GM15510 (cell line): Measurements from ENCODE around the gene IMMP2L.

Experiments used
- POLR2A ChIP-seq: IDR thresholded peaks from 3 replicates; pipeline ENCODE4 v1.6.1; 2011; ENCODE audit warnings: borderline replicate concordance; ENCODE audit not compliant: insufficient read length; ENCODE audit errors: extremely low read depth

Gene IMMP2L

DNA sequence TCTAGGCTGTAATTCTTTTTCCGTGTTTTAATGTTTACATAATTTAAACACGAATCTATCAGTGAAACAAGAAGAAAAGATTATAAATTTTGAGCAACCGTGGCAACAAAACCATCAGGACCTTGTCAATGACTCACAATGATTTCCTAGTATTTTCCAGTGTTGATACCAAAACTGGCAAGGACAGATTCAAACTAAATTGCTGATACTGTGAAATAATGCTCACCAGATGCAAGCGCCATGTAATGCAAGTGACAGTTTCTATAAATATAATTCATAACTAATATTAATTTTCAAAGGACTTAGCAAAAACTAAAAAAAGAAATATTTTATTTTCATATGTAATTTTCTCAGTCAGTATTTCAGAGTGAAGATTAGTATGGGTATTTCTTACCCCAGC lies 267.8 kb downstream of the IMMP2L start:
- TF ChIP-seq POLR2A = no peak

DNA sequence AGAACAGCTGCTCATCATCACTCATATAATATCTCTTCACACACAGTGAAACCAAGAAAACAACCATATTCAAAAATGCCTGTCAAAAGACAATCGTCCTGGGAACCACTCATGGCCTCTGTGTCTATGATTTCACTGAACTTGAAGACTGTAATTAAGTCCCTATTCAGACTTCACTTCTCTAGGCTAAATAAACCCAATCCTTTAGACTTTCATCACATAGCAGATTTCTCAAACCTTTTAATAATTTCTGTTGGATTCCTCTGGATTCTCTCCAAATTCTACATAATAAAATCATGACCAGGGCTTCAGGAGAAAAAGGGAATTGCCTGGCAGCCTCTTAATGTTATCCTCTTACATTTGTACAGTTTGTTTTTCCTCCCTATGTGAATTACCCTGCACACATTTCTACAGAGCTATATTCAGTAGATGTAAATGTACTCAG lies 270.2 kb downstream of the IMMP2L start:
- no peak for TF ChIP-seq POLR2A

DNA sequence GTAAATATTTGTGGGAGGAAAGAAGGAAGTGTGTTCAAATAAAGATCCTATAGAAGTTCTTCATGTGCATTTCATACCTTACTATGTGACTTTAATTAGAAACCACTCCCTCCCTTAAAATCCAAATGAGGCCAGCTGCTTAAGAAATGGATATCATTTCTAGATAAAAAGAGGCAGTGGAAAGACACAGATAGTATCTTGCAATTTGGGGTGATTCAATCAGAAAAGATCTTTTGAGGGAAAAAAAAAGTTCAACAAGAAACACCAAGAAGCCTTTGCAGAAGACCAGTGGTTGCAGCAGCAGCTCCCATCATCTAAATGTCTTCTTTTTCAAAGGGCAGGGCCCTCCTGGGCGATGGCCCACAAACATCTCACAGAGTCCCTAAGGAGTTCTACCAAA lies 271.3 kb downstream of the IMMP2L start:
- no peak for TF ChIP-seq POLR2A

DNA sequence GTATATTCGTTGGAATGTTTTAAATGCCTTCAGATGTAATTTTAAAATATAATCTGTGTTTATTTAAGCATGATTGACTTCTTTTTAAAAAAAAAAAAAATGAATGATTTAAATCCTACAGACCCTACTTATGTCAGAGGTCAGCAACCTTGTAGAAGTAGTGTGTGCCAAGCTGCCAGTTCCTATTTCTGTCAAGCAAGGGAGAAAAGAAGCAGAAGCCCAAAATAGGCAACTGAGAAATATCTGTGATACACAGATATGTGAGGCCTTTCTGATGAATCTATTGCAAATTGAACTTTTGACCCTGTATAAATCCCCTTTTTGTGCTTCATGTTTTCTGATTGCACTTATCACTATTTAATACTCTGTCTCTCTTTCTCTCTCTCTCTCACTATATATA lies 271.9 kb downstream of the IMMP2L start:
- TF ChIP-seq POLR2A = no peak

DNA sequence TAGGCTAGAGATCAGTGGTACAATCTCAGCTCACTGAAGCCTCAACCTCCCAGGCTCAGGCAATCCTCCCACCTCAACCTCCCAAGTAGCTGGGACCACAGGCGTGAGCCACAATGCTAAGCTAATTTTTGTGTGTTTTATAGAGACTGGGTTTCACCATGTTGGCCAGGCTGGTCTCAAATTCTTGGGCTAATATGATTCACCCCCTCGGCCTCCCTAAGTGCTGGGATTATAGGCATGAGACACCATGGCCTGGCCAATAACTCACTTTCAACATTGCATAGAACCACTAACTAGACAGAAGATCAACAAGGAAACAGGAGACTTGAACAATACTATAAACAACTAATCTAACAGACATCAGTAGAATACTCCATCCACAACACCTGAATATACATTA lies 279.7 kb downstream of the IMMP2L start:
- TF ChIP-seq POLR2A = no peak

DNA sequence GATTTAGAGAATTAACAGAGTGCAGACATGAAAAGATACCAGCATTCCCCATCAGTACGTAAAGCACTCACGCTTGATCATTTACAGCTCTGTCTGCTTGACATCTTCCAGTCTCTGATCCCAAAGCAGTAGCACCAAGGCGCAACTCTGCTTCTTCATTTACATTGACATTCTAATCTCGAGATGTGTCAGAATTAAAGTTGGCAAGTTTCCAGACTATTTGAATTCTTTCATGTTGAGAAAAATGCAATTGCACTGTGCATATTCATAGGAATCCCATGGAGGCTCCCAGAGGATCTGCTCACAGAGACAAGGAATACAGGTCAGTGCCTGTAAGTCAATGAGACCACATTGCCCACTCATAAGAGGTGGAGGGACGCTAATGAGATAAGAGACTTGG lies 287.4 kb downstream of the IMMP2L start:
- no peak for TF ChIP-seq POLR2A

DNA sequence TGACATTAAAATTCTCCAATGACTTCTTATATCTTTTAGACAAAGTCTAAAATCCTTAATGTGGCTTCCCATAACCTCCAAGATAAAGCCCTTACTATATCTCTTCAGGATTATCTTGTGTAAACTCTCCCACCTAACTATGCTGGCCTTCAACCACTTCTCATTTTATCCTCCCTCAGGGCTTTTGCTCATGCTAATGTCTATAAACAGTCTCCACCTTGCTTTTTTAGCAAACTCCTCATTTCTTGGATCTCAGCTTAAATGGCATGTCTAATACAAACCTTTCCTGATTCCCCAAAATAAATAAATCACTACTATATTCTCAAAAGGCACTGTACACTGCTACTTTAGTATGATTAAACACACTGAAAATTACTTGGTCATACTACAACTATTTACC lies 290.2 kb downstream of the IMMP2L start:
- TF ChIP-seq POLR2A = no peak

DNA sequence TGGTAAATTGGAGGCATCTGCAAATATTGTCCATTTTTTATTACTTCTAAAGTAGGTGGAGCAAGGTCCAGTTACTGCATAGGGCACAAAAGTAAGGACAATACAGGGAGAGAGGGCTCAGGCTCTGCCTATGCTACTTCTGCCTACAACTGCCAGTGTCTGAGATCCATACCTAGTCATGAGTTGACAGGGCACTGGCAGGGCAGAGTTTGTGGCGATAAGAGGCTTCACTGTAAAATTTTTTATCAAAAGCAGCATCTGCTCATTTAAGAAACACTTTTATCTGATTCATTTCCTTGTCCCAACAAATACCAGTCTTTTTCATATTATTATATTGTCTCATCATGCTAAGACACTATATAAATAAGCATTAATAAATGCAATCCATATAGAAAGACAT lies 293.4 kb downstream of the IMMP2L start:
- TF ChIP-seq POLR2A = no peak

DNA sequence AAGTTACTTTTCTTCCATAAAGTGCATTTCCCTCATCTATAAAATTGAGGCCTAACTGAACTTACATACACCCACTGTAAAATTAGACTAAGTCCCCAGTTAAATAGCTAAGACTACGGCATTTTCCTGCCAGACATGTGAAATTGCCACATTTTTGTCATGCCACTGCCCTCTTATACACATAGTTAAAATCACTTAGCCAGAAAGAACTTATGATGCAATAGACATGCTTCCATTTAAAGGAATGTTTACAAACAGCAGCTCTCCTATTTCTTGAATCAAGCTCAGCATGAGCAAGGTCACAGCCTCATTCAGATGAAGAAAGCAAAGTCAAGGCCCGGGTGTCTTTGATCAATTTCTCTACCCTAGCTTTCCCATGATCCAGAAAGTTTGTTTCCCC lies 295.7 kb downstream of the IMMP2L start:
- no peak for TF ChIP-seq POLR2A

DNA sequence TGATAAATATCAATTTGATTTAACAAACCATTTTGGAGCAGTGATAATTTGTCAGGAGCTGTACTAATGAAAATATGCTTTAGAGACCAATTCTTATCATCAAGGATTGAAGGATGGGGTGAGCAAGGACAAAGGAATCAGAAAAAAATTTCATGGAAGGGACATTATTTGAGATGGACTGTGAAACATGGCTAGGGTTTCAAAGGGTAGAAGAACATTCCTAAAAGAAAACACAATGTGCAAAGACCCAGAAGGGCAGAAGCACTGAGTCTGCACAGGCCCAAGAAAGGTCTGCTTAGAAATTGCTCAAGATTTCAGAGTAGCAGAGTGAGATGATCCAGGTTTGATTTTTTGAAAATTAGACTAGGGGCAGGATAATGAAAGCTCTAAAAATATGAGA lies 296.9 kb downstream of the IMMP2L start:
- no peak for TF ChIP-seq POLR2A

DNA sequence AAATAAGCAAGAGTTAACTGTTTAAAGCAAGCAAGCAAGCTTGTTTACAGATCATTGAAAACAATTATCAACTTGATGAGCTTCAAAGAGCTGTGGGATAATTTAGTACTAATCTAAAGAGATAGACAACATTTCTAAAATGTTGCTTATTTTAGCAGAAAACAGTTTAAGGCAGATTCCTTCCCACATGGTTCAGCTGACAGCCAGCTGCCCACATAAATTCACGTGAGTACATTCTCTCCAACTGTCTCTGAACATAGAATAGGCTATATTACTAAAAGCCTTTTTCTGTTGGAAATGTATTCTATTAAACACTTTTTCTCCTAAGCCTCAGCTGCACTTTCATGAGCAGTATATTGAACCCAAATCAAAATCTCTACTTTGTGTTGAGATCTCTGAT lies 297.3 kb downstream of the IMMP2L start:
- no peak for TF ChIP-seq POLR2A

DNA sequence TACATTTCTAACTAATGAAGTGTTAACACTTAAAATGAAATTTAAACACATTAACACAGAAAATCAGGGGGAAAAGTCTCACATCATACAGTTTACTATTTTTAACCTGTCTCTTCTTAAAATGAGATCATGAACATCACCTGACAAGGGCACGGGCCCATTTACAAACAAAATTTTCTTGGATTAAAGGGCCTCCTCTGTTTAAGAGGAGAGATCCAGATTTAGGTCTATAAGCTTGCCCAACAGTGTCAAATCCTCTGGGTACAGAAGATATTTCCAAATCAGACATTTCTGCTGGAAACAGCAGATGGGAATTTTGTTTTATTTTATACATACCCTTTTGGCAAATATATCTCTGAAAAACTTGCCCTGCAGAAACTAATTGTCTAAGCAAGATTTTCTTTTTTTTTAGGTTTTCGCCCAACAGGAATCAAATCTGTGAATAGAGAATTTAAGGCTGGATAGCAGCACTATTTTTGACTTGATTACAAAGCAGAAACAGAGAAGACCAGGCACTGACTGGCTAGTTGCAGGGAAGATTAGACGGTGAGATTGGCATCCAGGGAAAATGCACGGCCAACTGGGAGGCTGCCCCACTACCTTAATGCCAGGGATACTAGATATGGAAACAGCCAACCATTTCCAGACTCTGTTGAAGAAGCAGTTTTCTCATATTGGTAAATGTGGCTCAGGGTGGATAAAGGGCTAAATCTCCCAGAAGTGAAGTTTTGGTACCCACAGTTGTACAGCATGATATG lies 298.0 kb downstream of the IMMP2L start:
- no peak for TF ChIP-seq POLR2A

DNA sequence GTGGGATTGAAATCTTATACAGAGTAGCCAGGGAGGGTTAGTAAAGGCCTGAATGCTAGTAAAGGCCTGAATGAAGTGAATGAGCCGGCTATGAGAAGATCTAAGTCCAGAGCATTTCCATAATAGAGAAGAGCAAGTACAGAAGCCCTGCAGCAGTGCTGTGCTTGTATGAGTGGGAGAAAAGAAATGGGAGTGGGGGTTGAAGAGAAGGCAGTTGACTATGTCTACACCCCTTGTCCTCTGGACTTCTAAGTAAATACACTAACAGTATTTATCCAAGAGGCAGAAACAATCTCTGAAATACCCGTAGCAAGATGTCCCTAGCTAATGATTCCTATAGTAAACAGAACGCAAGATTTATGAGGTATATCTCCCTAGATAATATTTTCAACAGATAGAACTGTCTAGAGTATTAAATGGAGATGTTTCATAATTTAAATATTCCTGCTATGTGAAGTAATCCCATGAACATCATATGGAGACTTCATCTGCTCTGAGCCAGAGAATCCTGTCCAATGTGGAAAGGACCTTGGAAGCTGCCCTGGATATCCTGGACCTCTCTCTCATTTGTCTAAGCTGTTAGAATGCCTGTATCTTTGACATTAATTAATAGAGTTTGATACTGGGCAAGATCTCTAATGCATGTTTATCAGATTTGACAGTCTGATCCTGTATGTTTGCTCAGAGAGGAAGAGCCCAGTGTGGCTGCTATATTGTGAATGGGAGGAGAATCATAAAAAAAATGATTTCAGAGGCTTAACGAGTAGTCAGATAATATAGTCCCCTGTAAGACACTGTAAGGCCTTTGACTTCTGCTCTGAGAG lies 299.8 kb downstream of the IMMP2L start:
- TF ChIP-seq POLR2A = no peak

DNA sequence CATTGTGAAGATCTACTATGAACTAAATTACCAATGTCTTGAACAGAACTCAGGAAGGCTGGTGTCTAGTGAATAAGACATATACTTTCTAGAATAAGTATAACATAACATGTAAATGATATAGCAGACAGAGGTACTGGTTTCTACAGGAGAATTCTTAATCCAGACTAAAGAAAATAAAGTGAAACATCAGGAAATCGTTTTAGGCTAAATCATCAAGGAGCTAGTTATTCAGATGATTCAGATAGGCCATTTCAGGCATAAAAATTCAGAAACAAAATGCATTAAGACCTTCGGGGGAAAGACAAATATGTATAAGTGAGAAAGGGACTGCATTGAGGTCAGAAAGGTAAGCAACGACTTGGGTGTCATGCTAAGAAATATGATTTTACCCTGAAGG lies 300.8 kb downstream of the IMMP2L start:
- TF ChIP-seq POLR2A = no peak

DNA sequence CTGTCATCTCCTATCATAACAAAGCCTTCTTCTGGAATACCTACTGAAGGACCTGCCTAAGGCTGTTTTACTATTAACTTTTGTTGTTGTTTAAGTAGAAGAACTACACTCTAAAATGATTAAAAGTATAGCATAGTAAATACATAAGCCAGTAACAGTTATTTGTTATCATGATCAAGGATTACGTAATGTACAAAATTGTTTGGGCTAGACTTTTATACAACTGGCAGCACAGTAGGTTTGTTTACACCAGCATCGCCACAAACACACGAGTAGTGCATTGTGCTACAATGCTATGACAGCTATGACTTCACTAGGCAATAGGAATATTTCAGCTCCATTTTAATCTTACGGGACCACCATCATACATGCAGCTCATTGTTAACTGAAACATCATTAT lies 302.3 kb downstream of the IMMP2L start:
- TF ChIP-seq POLR2A = no peak

DNA sequence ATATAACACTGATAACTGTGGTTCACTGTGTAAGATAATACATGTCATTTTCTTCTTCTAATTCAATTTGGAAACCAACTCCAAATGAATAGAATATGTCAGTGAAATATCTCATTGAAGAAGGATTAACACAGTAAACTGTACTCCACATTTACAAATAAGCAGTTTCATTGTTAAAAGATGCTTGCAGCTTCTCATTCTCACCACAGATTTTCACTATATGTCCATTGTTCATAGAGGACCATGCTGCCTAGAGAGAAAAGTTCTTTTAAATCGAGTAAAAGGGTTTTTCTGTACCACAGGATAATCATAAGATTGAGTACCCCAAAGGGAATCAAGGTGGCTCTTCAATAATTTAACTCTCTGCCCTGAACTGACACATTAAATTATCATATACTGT lies 305.9 kb downstream of the IMMP2L start:
- no peak for TF ChIP-seq POLR2A
